ENCODE data around the gene DGKG.

DGKG gene

GRCh38 chr3:186367631-186368030 lies 5.6 kb upstream of the DGKG start:
- DNase-seq (ENCODE audit: low read depth in 2 of 2) = no peak

- DNase-seq (ENCODE audit: low read depth in 2 of 2) = no peak
Measured at GRCh38 chr3:186366206-186366605, 4.2 kb upstream of the DGKG start.

- DNase-seq (ENCODE audit: low read depth in 2 of 2) = no peak
Measured at GRCh38 chr3:186365202-186365974, 3.4 kb upstream of the DGKG start.

DNA sequence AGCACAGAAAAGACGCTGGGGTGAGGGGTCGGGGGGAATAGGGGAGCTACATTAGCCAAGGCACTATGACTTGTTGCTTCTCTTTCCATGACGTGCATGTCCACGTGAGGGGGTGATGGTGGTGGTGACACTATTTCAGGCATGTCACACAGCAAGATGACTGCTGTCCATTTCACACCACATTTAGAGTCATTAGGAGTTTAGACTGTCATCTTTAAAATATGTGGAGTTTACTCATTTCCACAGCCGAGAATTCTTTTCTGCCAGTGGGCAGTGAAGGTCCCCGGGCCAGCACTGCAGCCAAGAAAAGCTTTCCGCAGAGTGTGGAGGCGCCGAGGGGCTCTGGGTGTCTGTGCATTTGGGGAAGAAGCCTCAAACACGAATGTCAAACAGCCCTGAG lies 954 bp upstream of the DGKG start:
- no peak for DNase-seq (ENCODE audit: low read depth in 2 of 2)

GRCh38 chr3:186362537-186362842 lies 456 bp upstream of the DGKG start:
- DNase-seq (ENCODE audit: low read depth in 2 of 2) = no peak

GRCh38 chr3:186361246-186361761 lies 730 bp downstream of the DGKG start:
- DNase-seq (ENCODE audit: low read depth in 2 of 2) = no peak

GRCh38 chr3:186360779-186361178 lies 1.3 kb downstream of the DGKG start:
- DNase-seq (ENCODE audit: low read depth in 2 of 2) = no peak

DNA sequence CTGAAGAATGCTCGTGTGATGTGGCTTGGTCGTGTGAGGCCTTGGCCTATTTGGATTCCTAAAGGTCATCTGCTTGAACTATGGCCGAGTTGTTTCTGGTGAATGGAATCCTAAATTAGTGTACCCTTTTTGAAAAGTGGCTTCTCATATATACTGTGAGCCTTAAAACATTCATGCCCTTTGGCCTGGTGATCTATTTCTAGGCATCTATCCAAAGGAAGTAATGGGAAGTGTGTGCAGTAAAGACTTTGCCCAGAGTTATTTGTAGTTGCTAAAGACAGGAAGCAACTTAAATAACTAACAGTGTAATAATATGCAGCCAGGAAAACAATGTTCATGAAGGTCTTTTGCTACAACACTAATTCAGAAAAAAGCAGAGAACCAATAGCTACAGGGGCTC lies 3.0 kb downstream of the DGKG start:
- DNase-seq (ENCODE audit: low read depth in 2 of 2) = no peak

GRCh38 chr3:186356152-186356551 lies 5.9 kb downstream of the DGKG start:
- no peak for DNase-seq (ENCODE audit: low read depth in 2 of 2)

- no peak for DNase-seq (ENCODE audit: low read depth in 2 of 2)
Measured at GRCh38 chr3:186354100-186354499, 7.9 kb downstream of the DGKG start.

GRCh38 chr3:186352369-186352768 lies 9.7 kb downstream of the DGKG start:
- DNase-seq (ENCODE audit: low read depth in 2 of 2) = no peak

DNA sequence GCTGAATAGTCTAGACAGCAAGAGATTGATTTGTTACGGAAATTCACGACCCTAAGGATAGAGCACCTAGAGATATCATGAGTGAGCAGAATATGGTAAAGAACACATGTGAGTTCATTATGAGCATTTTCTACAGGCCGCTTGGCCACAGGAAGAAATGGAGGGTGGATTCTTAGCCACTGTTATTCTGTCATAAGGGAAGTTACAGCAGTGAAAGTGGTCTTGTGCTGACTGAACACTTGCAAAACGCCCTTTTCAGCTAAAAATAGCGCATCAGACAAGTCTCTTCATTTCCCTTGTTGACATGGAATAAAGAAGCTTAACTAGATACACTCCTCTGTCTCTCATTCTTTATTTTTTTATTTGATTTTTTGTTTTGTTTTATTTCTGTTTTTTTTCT lies 19.8 kb downstream of the DGKG start:
- DNase-seq (ENCODE audit: low read depth in 2 of 2) = no peak

- DNase-seq (ENCODE audit: low read depth in 2 of 2) = no peak
Measured at GRCh38 chr3:186340204-186340603, 21.8 kb downstream of the DGKG start.

DNA sequence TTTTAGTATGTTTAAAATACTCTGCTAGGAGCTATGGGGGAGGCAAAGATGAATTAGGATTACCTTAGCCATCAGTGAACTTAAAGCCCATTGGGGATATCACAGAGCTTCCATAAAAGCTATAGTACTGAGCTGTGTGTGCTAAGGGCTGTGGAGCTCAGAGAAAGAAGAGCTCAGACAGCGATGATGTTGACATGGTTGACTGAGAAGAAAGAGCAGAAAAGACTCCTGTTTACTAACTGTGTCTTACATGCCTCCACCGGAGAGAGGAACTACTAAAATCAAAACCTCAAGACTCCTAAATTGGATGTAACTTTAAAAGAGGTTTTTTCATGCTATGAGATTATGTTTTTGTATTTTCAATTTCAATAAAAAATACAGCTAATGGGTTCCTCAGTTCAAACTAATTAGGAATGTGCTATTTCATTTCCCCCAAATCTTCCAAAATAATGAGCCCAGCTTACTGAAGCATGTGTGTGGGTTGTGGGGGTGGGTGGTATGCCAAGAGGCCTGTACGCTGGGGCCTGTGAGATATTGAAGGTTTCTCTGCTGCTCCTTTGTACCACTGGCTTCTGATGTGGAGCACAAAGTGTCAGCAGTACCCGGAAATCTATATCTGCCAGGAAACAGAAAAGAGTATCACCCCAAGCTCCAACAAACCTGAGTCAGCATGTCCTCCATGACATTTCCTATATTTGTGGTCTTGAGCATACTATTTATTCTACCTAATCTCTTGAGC lies 22.7 kb downstream of the DGKG start:
- no peak for DNase-seq (ENCODE audit: low read depth in 2 of 2)

DNA sequence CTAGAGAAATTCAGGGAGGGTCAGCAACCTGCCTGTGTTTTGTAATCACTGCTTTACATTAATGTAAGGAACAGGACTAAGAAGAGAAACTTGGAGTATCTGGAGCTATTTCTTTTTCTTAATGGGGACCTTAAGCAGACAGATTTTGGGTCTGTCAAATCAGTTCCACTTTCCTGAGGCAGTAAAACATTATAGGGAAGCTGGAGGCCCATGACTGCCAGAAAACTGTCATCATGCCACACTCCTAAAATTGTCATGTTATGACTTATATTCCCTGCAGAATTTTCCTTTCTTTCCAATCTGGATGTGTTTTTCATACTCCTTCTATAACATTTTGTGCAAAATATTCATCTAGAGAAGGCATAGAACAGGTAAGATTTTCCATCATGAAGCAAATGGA lies 28.8 kb downstream of the DGKG start:
- no peak for DNase-seq (ENCODE audit: low read depth in 2 of 2)

DNA sequence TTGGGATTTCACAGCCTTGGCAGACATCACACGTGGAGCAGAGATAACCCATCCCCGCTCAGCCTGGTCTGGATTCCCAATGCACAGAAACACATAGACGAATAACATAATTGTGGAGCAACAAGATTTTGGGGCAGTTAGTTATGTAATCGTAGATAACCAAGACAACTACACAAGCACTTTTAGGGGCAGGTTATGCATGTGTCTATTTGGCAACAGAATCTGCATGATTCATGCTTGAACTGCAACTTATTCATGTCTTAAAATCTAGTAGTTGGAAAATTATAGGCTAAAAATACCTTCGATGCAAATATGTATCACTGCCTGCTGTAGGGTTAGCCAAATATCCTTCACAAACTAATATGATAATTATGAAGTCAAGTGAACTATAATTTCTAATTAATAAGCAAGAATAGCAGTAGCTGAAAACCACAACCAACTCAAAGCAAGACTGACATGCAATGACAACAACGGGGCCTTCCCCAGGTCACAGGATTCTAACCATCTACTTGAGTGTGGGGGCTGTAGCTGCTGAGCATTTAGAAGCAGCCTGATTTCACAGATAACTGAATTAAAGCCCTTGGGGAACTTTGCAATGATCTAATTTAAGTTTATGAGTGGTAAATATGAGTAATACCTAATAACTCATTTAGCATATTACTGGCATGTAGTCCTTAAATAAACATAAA lies 31.1 kb downstream of the DGKG start:
- no peak for DNase-seq (ENCODE audit: low read depth in 2 of 2)

- no peak for DNase-seq (ENCODE audit: low read depth in 2 of 2)
Measured at GRCh38 chr3:186329589-186329988, 32.4 kb downstream of the DGKG start.

DNA sequence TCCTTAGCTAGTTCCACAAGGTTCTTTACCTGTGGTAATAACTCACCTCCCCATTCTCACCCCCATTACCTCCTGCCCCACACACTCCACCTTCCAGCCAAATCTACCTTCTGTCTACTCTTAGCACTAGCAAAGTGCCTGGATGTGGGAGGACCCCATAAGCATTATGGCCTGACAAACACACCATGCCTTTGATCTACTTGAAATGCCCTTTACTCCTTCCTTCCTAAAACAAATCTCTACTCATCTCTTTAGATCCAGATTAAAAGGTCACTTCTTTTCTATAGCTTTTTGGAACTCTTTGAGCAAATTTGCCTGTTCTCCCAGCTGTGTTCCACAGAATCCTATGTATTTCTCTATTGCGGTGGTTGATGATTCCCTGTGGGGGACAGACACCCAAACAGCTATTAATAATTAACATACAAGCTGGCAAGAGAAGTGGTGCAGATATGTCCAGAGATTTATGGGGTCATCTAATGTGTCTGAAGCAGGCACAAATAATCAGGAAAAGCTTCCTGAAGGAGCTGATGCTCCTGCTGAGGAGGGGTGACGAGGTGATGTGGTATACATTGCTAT lies 34.0 kb downstream of the DGKG start:
- no peak for DNase-seq (ENCODE audit: low read depth in 2 of 2)

GRCh38 chr3:186322761-186323160 lies 39.3 kb downstream of the DGKG start:
- DNase-seq (ENCODE audit: low read depth in 2 of 2) = no peak

DNA sequence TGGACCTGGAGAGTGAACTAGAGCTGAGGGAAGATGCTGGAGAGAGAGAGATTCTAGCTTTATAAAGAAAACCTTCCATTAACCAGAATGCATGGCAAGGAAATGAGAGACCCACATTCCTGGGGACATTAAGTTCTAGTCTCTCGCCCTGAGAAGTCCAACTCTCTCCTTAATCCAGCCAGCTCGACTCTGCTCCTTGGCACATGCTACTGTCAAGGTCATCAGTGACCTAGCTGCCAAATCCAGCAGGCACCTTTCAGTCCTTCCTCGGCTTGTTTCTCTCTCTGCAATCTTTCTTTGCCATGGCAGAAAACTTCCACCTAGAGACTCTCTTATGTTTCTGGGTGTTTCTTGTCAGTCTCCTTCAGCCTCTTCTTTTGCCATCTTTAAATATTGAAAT lies 40.3 kb downstream of the DGKG start:
- DNase-seq (ENCODE audit: low read depth in 2 of 2) = no peak

DNA sequence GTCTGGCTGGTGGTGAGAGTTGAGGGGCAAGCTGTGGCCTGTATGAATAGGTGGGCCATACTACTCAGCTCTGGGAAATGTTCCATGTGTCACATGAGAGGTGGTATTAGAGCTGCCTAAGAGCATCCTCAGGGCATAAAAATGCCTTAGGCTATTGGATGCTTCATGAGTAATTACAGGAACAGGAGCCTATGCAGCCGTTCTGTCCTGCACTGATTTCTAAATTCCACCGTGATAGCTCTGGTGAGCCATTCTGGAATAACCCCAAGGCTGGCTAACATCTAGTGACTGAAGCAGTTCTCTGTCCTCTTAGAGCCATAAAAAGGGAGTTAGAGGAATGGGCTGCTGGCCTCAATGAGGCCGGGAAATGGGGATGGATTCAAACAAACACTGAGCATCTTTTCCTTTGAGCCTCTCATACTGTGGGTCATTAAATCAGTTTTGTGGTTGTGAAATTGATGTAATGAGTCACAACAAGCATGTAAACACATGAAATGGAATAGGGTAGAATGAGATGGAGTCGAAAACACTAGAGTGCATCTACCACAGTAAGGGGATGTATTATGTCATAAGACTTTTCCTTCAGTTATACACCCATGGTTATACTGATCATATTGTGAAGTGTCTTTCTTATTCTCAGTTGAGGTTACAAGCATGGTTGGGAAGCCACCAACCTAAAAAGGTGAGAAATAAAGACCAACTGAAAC lies 41.0 kb downstream of the DGKG start:
- no peak for DNase-seq (ENCODE audit: low read depth in 2 of 2)

GRCh38 chr3:186319945-186320344 lies 42.1 kb downstream of the DGKG start:
- DNase-seq (ENCODE audit: low read depth in 2 of 2) = no peak

Data from stimulated activated CD8-positive, alpha-beta memory T cell treated with anti-CD3 and anti-CD28 coated beads, Interleukin-2, amount 100 ng/mL, for 1 hour (primary cell).